ENCODE data around the gene RPS27. TPM values are rescaled to one million over a fixed set of nuclear protein-coding genes. Genes with fewer than 3 reads are reported as not detected.

Gene RPS27
- total RNA-seq, 2 donors from 2014 or later = 1,800 to 2,084 TPM

Small RNA genes within 50 kb of the gene (microRNA-seq; reads per million reads assigned to microRNA genes)
- 0.44 reads per million for gene MIR6737 (ENCODE audit: borderline microRNAs expressed)

Other genes starting within 250 kb of the RPS27 start
- 10 to 100 TPM; 60.6 to 64.5 TPM for gene SLC27A3, start 215.4 kb upstream of the RPS27 start, total RNA-seq
- 10 to 100 TPM; 45.2 to 51.2 TPM for gene GATAD2B, start 67.8 kb upstream of the RPS27 start, total RNA-seq
- 100 to 1,000 TPM in 1 of 2 donors, 10 to 100 TPM in 1; 89.5 to 115 TPM for gene DENND4B, start 44.0 kb upstream of the RPS27 start, total RNA-seq
- gene CRTC2, start 32.1 kb upstream of the RPS27 start, total RNA-seq = 10 to 100 TPM; 35.5 to 40.9 TPM
- 100 to 1,000 TPM; 129 to 154 TPM for gene SLC39A1, start 27.2 kb upstream of the RPS27 start, total RNA-seq
- 10 to 100 TPM; 15.6 to 23.9 TPM for gene CREB3L4, start 22.9 kb upstream of the RPS27 start, total RNA-seq
- 10 to 100 TPM; 63.6 to 72.8 TPM for gene JTB, start 13.1 kb upstream of the RPS27 start, total RNA-seq
- gene RAB13, start 4.4 kb upstream of the RPS27 start, total RNA-seq = 10 to 100 TPM; 80.3 to 97.1 TPM
- gene NUP210L, start 164.3 kb downstream of the RPS27 start, total RNA-seq = under 1 TPM; 0.07 to 0.11 TPM
- gene TPM3, start 201.3 kb downstream of the RPS27 start, total RNA-seq = 100 to 1,000 TPM; 597 to 679 TPM
- not detected for gene CFAP141, start 215.6 kb downstream of the RPS27 start, total RNA-seq
- 100 to 1,000 TPM; 198 to 224 TPM for gene UBAP2L, start 230.2 kb downstream of the RPS27 start, total RNA-seq

Measured in endodermal cell (in vitro differentiated cells).